HEK293 (cell line): ENCODE results near the gene C1QL3.
A peak's percentile ranks its signal among the peaks of the same experiment; 100 is the strongest.

Experiments used
- CTCF ChIA-PET: fragments of 350-600 bp; formaldehyde crosslinking; extraction: SDS; loops from one replicate; lab custom pipeline; 2021; ENCODE audit warnings: antibody characterized with exemption; lab: Yijun Ruan, JAX
- POLR2A ChIA-PET: fragments of 300-600 bp; formaldehyde crosslinking; extraction: SDS; loops from one replicate; lab custom pipeline; 2020; ENCODE audit warnings: antibody characterized with exemption, inconsistent platforms; lab: Yijun Ruan, JAX
- H3K27ac ChIP-seq: fragments of 200-500 bp; sonication (Bioruptor generic); 2 replicates; pipeline ENCODE4 v1.5.1; 2014; ENCODE audit warnings: low read depth, low read length, control low read depth, inconsistent platforms; ENCODE audit errors: extremely low read depth
- H3K36me3 ChIP-seq, 2 experiments: fragments of 200-500 bp in 1 of 2; sonication (Bioruptor generic) in 1 of 2; 1 replicate in 1 of 2; 2 replicates in 1 of 2; pipeline ENCODE4 v1.5.1; 2014 to 2017; ENCODE audit warnings: inconsistent platforms in 2 of 2, low read length in 2 of 2; ENCODE audit not compliant: control insufficient read depth in 2 of 2, insufficient read depth in 1 of 2
- H3K4me1 ChIP-seq: fragments of 200-500 bp; sonication (Bioruptor generic); 2 replicates; pipeline ENCODE4 v1.5.1; 2014; ENCODE audit warnings: mild to moderate bottlenecking, low read length, inconsistent platforms; ENCODE audit not compliant: control insufficient read depth, insufficient read depth
- H3K4me3 ChIP-seq: 2 replicates; pipeline ENCODE4 v1.5.1; 2011; ENCODE audit warnings: low read depth, mild to moderate bottlenecking, control low read depth, low read length, moderate library complexity
- H3K9me3 ChIP-seq: fragments of 200-500 bp; sonication (Bioruptor generic); 2 replicates; pipeline ENCODE4 v1.5.1; 2014; ENCODE audit warnings: low read depth, low read length, inconsistent platforms; ENCODE audit not compliant: control insufficient read depth, insufficient read depth
- MZF1 ChIP-seq: fragments of 450-650 bp; formaldehyde crosslinking; IDR thresholded peaks from 2 replicates; pipeline ENCODE4 v1.5.1; 2017; ENCODE audit warnings: missing biosample characterization, missing genetic modification characterization, borderline replicate concordance
- SP3 ChIP-seq: fragments of 450-650 bp; formaldehyde crosslinking; IDR thresholded peaks from 2 replicates; pipeline ENCODE4 v1.5.1; 2016; ENCODE audit warnings: missing biosample characterization, missing genetic modification characterization
- ZFHX2 ChIP-seq: fragments of 450-650 bp; formaldehyde crosslinking; conservative IDR thresholded peaks from 2 replicates; pipeline ENCODE4 v1.5.1; 2016; ENCODE audit warnings: missing biosample characterization, missing genetic modification characterization
- ZNF114 ChIP-seq: fragments of 450-650 bp; formaldehyde crosslinking; IDR thresholded peaks from 2 replicates; pipeline ENCODE4 v1.5.0; 2017; ENCODE audit warnings: missing biosample characterization, missing genetic modification characterization
- ZNF223 ChIP-seq: fragments of 450-650 bp; formaldehyde crosslinking; IDR thresholded peaks from 2 replicates; pipeline ENCODE4 v1.5.1; 2016; ENCODE audit warnings: missing biosample characterization, missing genetic modification characterization
- ZNF23 ChIP-seq: fragments of 450-650 bp; formaldehyde crosslinking; IDR thresholded peaks from 2 replicates; pipeline ENCODE4 v1.5.1; 2016; ENCODE audit warnings: missing biosample characterization, missing genetic modification characterization, borderline replicate concordance
- ZNF302 ChIP-seq: fragments of 450-650 bp; formaldehyde crosslinking; IDR thresholded peaks from 2 replicates; pipeline ENCODE4 v1.5.1; 2016; ENCODE audit warnings: missing biosample characterization, missing genetic modification characterization, low read depth
- ZNF426 ChIP-seq: fragments of 450-650 bp; formaldehyde crosslinking; IDR thresholded peaks from 2 replicates; pipeline ENCODE4 v1.5.1; 2017; ENCODE audit warnings: missing biosample characterization, missing genetic modification characterization, mild to moderate bottlenecking, inconsistent platforms, moderate library complexity
- ZNF488 ChIP-seq: fragments of 450-650 bp; formaldehyde crosslinking; IDR thresholded peaks from 2 replicates; pipeline ENCODE4 v1.5.1; 2016; ENCODE audit warnings: missing biosample characterization, missing genetic modification characterization
- ZNF513 ChIP-seq: fragments of 450-650 bp; IDR thresholded peaks from 2 replicates; pipeline ENCODE4 v1.5.1; 2018; ENCODE audit warnings: missing biosample characterization, missing genetic modification characterization
- ZNF530 ChIP-seq: fragments of 450-650 bp; formaldehyde crosslinking; IDR thresholded peaks from 2 replicates; pipeline ENCODE4 v1.5.1; 2016; ENCODE audit warnings: low read depth, missing biosample characterization, missing genetic modification characterization
- ZNF654 ChIP-seq: fragments of 450-650 bp; formaldehyde crosslinking; IDR thresholded peaks from 2 replicates; pipeline ENCODE4 v1.5.1; 2016; ENCODE audit warnings: low read depth, missing biosample characterization, missing genetic modification characterization
- ZNF664 ChIP-seq: fragments of 450-650 bp; formaldehyde crosslinking; IDR thresholded peaks from 2 replicates; pipeline ENCODE4 v1.5.1; 2016; ENCODE audit warnings: missing biosample characterization, missing genetic modification characterization
- ZNF677 ChIP-seq: fragments of 450-650 bp; IDR thresholded peaks from 2 replicates; pipeline ENCODE4 v1.5.0; 2018; ENCODE audit warnings: missing biosample characterization, mild to moderate bottlenecking, missing genetic modification characterization, moderate library complexity
- ZNF707 ChIP-seq: fragments of 450-650 bp; formaldehyde crosslinking; IDR thresholded peaks from 2 replicates; pipeline ENCODE4 v1.5.1; 2016; ENCODE audit warnings: missing biosample characterization, missing genetic modification characterization

The C1QL3 gene

GRCh38 chr10:16472828-16473227 lies 48.9 kb downstream of the C1QL3 start:
- TF ChIP-seq ZNF664 (tag by site-specific recombination), result no peak
- no peak for TF ChIP-seq ZFHX2 (tag by site-specific recombination)

GRCh38 chr10:16470747-16471146 lies 50.9 kb downstream of the C1QL3 start:
- Histone ChIP-seq H3K36me3 (no peaks in the 10 kb centered on the region; a peak in 1 of 3 replicates), H3K4me1 (no peaks in the 10 kb centered on the region), H3K9me3 (no peaks in the 10 kb centered on the region), H3K27ac (no peak overlapping the region), H3K4me3 (no peak overlapping the region)
- POLR2A ChIA-PET, result no interaction called here
- CTCF ChIA-PET, result interaction anchor here (0.6 kb wide), 1 partner anchor 55 kb away, joined by 4 read pairs; no protein-coding TSS in a partner anchor
- TF ChIP-seq ZNF223 (tag by site-specific recombination), result no peak
- TF ChIP-seq ZNF513 (tag by site-specific recombination), result no peak
- TF ChIP-seq ZNF23, result no peak
- no peak for TF ChIP-seq ZNF114 (tag by site-specific recombination)
- no peak for TF ChIP-seq ZNF654 (tag by site-specific recombination)
- no peak for TF ChIP-seq ZNF707 (tag by site-specific recombination)
- TF ChIP-seq ZNF488 (tag by site-specific recombination), result no peak
- TF ChIP-seq SP3 (tag by site-specific recombination), result no peak
- TF ChIP-seq ZNF426 (tag by site-specific recombination), result no peak

More at GRCh38 chr10:16472828-16473227, 48.9 kb downstream of the C1QL3 start:
- ChIA-PET POLR2A (no interaction called here), CTCF (no interaction called here)
- H3K4me1 ChIP-seq, result no peaks in the 10 kb centered on the region
- H3K4me3 ChIP-seq, result no peak overlapping the region
- H3K9me3 ChIP-seq, result no peaks in the 10 kb centered on the region
- no peak overlapping the region for H3K27ac ChIP-seq
- H3K36me3 ChIP-seq, result no peaks in the 10 kb centered on the region; a peak in 1 of 3 replicates

GRCh38 chr10:16466001-16466400 lies 55.7 kb downstream of the C1QL3 start:
- Histone ChIP-seq H3K27ac (no peak overlapping the region), H3K9me3 (no peaks in the 10 kb centered on the region), H3K4me3 (no peak overlapping the region), H3K36me3 (peaks cover 0 to 3% of the 10 kb centered on the region in 2 experiments; a peak in 2 of 3 replicates), H3K4me1 (no peaks in the 10 kb centered on the region)
- TF ChIP-seq ZNF677 (tag by site-specific recombination), result peak; percentile 8; the same call in 1 of the 2 replicates
- TF ChIP-seq MZF1, result peak; percentile 72; the same call in 1 of the 2 replicates
- no peak for TF ChIP-seq ZNF302 (tag by site-specific recombination)
- TF ChIP-seq ZNF513 (tag by site-specific recombination), result no peak
- TF ChIP-seq ZNF707 (tag by site-specific recombination), result no peak
- TF ChIP-seq ZNF530 (tag by site-specific recombination), result no peak
- POLR2A ChIA-PET, result no interaction called here
- CTCF ChIA-PET, result no interaction called here
